KMS-11 (cell line): ENCODE results near the gene SELP.

ENCODE experiments used
- H2AFZ ChIP-seq: fragments of 200-600 bp; sonication (generic); 2 replicates; pipeline ENCODE4 v1.6.1; 2016; ENCODE audit warnings: antibody characterized with exemption, mixed run types, low read depth
- H3K27ac ChIP-seq: fragments of 200-600 bp; sonication (generic); 2 replicates; pipeline ENCODE4 v1.6.1; 2016; ENCODE audit warnings: mild to moderate bottlenecking, mixed run types
- H3K27me3 ChIP-seq: fragments of 200-600 bp; sonication (generic); 2 replicates; pipeline ENCODE4 v1.6.1; 2017; ENCODE audit warnings: mild to moderate bottlenecking, low read depth, mixed run types, moderate library complexity; ENCODE audit not compliant: insufficient read depth
- H3K36me3 ChIP-seq: fragments of 200-600 bp; sonication (generic); 2 replicates; pipeline ENCODE4 v1.6.1; 2017; ENCODE audit warnings: mild to moderate bottlenecking, mixed run types; ENCODE audit not compliant: insufficient read depth
- H3K4me1 ChIP-seq: fragments of 200-600 bp; sonication (generic); 2 replicates; pipeline ENCODE4 v1.6.1; 2016; ENCODE audit warnings: mild to moderate bottlenecking, low read depth, mixed run types; ENCODE audit not compliant: poor library complexity, severe bottlenecking
- H3K4me2 ChIP-seq: fragments of 200-600 bp; sonication (generic); 2 replicates; pipeline ENCODE4 v1.7.0; 2016; ENCODE audit warnings: mild to moderate bottlenecking, mixed run types
- H3K4me3 ChIP-seq: fragments of 200-600 bp; sonication (generic); IDR thresholded peaks from 2 replicates; pipeline ENCODE4 v1.6.1; 2017; ENCODE audit warnings: low read depth, low read length, mixed read lengths; ENCODE audit not compliant: insufficient read depth
- H3K79me2 ChIP-seq: fragments of 200-600 bp; sonication (generic); 2 replicates; pipeline ENCODE4 v1.6.1; 2016; ENCODE audit warnings: low read depth, mixed run types; ENCODE audit not compliant: insufficient read depth
- H3K9ac ChIP-seq: fragments of 200-600 bp; sonication (generic); 2 replicates; pipeline ENCODE4 v1.6.1; 2016; ENCODE audit warnings: mild to moderate bottlenecking, mixed run types
- H4K20me1 ChIP-seq: fragments of 200-600 bp; sonication (generic); 2 replicates; pipeline ENCODE4 v1.6.1; 2016; ENCODE audit warnings: mild to moderate bottlenecking, mixed run types; ENCODE audit not compliant: insufficient read depth
- CTCF ChIP-seq: fragments of 200-600 bp; sonication (generic); conservative IDR thresholded peaks from 2 replicates; pipeline ENCODE4 v1.6.1; 2017; ENCODE audit warnings: low read depth, mild to moderate bottlenecking, antibody characterized with exemption, low read length, moderate library complexity, mixed read lengths

The SELP gene

GRCh38 chr1:169648709-169649108 is 18.8 kb upstream of the SELP start:
- Histone ChIP-seq H3K27me3 (no peaks in the 10 kb centered on the region), H3K79me2 (no peaks in the 10 kb centered on the region), H3K27ac (no peak overlapping the region), H3K4me1 (no peaks in the 10 kb centered on the region), H3K36me3 (no peaks in the 10 kb centered on the region), H3K4me2 (no peak overlapping the region), H4K20me1 (no peaks in the 10 kb centered on the region), H2AFZ (no peak overlapping the region), H3K9ac (no peak overlapping the region), H3K4me3 (no peak overlapping the region)
- no peak for TF ChIP-seq CTCF

- TF ChIP-seq CTCF = no peak
- H3K27me3 ChIP-seq = no peaks in the 10 kb centered on the region
- no peak overlapping the region for H3K27ac ChIP-seq
- no peaks in the 10 kb centered on the region for H4K20me1 ChIP-seq
- H3K4me1 ChIP-seq = no peaks in the 10 kb centered on the region
- no peaks in the 10 kb centered on the region for H3K36me3 ChIP-seq
- H3K79me2 ChIP-seq = no peaks in the 10 kb centered on the region
- H3K4me3 ChIP-seq = no peak overlapping the region
- H3K4me2 ChIP-seq = no peak overlapping the region
- H2AFZ ChIP-seq = no peak overlapping the region
- H3K9ac ChIP-seq = no peak overlapping the region
These were observed 18.3 kb upstream of the SELP start for GRCh38 chr1:169648187-169648586.

- Histone ChIP-seq H3K27me3 (no peaks in the 10 kb centered on the region), H3K27ac (no peak overlapping the region), H2AFZ (no peak overlapping the region), H3K4me2 (no peak overlapping the region), H3K4me1 (no peaks in the 10 kb centered on the region), H3K36me3 (no peaks in the 10 kb centered on the region), H3K79me2 (no peaks in the 10 kb centered on the region), H4K20me1 (no peaks in the 10 kb centered on the region), H3K9ac (no peak overlapping the region), H3K4me3 (no peak overlapping the region)
- no peak for TF ChIP-seq CTCF
These were observed 17.6 kb upstream of the SELP start for GRCh38 chr1:169647512-169647911.

- Histone ChIP-seq H3K27ac (no peak overlapping the region), H3K27me3 (no peaks in the 10 kb centered on the region), H3K79me2 (no peaks in the 10 kb centered on the region), H3K4me2 (no peak overlapping the region), H2AFZ (no peak overlapping the region), H3K9ac (no peak overlapping the region), H4K20me1 (no peaks in the 10 kb centered on the region), H3K36me3 (no peaks in the 10 kb centered on the region), H3K4me1 (no peaks in the 10 kb centered on the region), H3K4me3 (no peak overlapping the region)
- TF ChIP-seq CTCF = no peak
These were observed 14.4 kb upstream of the SELP start for GRCh38 chr1:169644297-169644696.

- H2AFZ ChIP-seq = no peak overlapping the region
- TF ChIP-seq CTCF = no peak
- H3K27ac ChIP-seq = no peak overlapping the region
- no peaks in the 10 kb centered on the region for H3K79me2 ChIP-seq
- no peak overlapping the region for H3K9ac ChIP-seq
- no peaks in the 10 kb centered on the region for H3K4me1 ChIP-seq
- H3K36me3 ChIP-seq = no peaks in the 10 kb centered on the region
- H4K20me1 ChIP-seq = no peaks in the 10 kb centered on the region
- H3K4me3 ChIP-seq = no peak overlapping the region
- no peaks in the 10 kb centered on the region for H3K27me3 ChIP-seq
- H3K4me2 ChIP-seq = no peak overlapping the region
These were observed 5.0 kb upstream of the SELP start for GRCh38 chr1:169634877-169635276.
